Thymus (tissue), 2 donors: ENCODE measurements around the gene NOA1. TPM values are rescaled to one million over a fixed set of nuclear protein-coding genes. Genes with fewer than 3 reads are reported as not detected.

ENCODE experiments used
- polyA plus RNA-seq: library from polyadenylated mRNA; stranded (reverse); fragments of 200-250 nt; gene quantifications from one replicate; pipeline ENCODE4 v1.2.3, GENCODE V29; 2013
- total RNA-seq: library from RNA; stranded (reverse); fragments of 120-200 nt; gene quantifications from one replicate; pipeline ENCODE4 v1.2.4, GENCODE V29; 2013
- donor health status: healthy.

Gene NOA1
- total and polyA plus RNA-seq, 2 donors: 10.7 to 15.3 TPM

Other genes with a start within 250 kb of the NOA1 start
- 5.8 TPM for gene SPINK2, start 155.9 kb downstream of the NOA1 start, total RNA-seq
- gene SPINK2, start 155.9 kb downstream of the NOA1 start, polyA plus RNA-seq: 5.8 TPM
- gene REST, start 69.7 kb downstream of the NOA1 start, total RNA-seq: 41.3 TPM
- 12.4 TPM for gene REST, start 69.7 kb downstream of the NOA1 start, polyA plus RNA-seq
- 120 TPM for gene POLR2B, start 1.3 kb upstream of the NOA1 start, total RNA-seq
- gene POLR2B, start 1.3 kb upstream of the NOA1 start, polyA plus RNA-seq: 59.5 TPM
- gene IGFBP7, start 132.8 kb upstream of the NOA1 start, total RNA-seq: 54.1 TPM
- gene IGFBP7, start 132.8 kb upstream of the NOA1 start, polyA plus RNA-seq: 301 TPM